ENCODE data around the gene SFTPA1.
"Not testable (repeated sequence)": the region's sequence is repeated elsewhere in the genome, so short reads cannot be mapped to it uniquely, and the experiment has no call there.

The SFTPA1 gene

DNA sequence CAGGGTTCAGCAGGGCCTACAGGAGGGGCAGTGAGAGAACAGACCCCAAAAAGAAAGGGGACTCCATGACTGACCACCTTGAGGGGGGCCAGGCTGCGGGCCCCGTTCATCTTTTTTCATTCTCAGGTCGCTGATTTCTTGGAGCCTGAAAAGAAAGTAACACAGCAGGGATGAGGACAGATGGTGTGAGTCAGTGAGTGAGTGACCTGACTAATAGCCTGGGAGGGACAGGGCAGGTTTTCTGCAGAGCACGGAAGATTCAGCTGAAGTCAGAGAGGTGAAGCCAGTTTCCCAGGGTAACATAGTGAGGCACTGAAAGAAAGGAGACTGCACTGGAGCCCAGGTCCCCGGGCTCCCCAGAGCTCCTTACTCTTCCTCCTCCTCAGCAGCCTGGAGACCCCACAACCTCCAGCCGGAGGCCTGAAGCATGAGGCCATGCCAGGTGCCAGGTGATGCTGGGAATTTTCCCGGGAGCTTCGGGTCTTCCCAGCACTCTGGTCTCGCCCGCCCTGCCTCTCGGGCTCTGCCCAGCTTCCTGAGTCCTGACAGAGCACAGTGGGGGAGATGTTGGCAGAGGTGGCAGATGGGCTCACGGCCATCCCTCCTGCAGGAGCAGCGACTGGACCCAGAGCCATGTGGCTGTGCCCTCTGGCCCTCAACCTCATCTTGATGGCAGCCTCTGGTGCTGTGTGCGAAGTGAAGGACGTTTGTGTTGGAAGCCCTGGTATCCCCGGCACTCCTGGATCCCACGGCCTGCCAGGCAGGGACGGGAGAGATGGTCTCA lies 646 bp downstream of the SFTPA1 start:
- DNase-seq, result not testable (repeated sequence)

DNA sequence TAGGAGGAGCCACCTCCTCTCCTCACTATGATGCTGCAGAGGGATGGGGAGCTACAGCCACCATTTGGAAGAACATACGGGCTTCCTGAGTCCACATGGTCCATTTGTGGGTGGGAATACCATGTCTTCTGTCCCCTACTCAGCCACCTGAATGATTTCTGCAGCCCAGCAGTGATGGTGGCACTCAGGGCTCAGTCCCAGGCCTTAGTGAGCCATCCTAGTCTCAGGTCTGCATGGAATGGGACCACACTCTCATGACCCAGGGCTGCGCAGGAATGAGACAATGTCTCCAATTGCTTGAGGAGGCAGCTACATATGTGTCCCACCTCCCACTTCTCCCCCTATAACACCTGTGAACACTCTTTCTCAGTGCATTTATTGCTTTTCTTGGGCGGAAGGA lies 4.8 kb downstream of the SFTPA1 start:
- DNase-seq, result no peak

DNA sequence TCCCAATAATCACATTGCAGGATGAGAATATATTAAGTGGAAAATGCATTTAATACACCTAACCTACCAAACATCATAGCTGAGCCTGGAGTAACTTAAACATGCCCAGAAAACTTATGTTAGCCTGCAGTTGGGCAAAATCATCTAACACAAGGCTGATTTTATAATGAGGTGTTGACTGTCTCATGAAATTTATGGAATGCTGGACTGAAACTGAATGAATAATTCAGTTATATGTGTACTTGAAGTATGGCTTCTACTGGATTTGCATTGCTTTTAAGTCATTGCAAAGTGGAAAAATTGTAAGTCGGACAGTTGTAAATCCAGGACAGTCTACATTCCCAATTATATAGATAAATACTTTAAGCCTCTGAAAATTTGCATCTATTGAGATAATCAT lies 5.4 kb downstream of the SFTPA1 start:
- no peak for DNase-seq

DNA sequence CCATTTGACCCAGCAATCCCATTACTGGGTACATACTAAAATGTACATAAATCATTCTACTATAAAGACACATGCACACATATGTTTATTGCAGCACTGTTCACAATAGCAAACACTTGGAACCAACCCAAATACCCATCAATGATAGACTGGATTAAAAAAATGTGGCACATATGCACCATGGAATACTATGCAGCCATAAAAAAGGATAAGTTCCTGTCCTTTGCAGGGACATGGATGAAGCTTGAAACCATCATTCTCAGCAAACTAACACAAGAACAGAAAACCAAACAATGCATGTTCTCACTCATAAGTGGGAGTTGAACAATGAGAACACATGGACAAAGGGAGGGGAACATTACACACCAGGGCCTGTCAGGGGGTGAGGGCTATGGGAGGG lies 12.9 kb downstream of the SFTPA1 start:
- DNase-seq, result not testable (repeated sequence)

DNA sequence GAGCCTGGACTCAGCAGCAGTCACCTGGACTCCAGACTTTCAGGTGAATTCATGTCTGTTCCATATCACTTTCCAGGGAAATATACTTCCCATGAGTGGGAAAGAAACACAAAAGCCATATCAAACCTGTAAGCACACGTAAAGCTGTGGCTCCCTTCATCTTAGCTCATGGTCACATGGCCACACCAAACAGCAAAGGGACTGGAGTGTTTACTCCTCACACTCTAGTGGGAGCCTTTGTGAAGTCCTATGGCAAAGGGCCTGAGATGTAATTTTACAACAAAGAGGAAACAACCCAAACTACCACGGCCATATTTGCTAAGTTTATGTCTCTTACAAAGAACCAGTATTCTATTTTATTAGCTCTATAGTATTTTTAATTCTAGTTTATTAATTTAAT lies 16.3 kb downstream of the SFTPA1 start:
- no peak for DNase-seq

DNA sequence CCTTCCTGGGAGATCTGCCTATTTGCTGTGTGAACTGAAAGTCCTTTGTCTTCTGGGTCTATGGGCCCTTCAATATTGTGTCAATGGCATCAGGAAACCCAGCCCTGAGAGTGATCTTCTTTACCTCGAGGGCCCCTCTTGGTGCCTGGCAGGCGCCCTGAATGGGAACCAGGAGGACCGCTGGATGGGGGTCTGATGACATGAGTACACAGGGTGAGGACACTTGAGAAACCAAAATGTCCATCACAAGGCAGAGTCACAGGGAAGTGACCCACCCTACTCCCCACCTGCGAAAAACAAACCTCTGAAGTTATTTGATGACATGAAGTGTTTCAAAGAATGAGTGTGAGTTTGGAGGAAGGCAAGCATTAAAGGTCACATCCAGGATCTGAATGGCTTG lies 17.3 kb downstream of the SFTPA1 start:
- DNase-seq, result no peak

DNA sequence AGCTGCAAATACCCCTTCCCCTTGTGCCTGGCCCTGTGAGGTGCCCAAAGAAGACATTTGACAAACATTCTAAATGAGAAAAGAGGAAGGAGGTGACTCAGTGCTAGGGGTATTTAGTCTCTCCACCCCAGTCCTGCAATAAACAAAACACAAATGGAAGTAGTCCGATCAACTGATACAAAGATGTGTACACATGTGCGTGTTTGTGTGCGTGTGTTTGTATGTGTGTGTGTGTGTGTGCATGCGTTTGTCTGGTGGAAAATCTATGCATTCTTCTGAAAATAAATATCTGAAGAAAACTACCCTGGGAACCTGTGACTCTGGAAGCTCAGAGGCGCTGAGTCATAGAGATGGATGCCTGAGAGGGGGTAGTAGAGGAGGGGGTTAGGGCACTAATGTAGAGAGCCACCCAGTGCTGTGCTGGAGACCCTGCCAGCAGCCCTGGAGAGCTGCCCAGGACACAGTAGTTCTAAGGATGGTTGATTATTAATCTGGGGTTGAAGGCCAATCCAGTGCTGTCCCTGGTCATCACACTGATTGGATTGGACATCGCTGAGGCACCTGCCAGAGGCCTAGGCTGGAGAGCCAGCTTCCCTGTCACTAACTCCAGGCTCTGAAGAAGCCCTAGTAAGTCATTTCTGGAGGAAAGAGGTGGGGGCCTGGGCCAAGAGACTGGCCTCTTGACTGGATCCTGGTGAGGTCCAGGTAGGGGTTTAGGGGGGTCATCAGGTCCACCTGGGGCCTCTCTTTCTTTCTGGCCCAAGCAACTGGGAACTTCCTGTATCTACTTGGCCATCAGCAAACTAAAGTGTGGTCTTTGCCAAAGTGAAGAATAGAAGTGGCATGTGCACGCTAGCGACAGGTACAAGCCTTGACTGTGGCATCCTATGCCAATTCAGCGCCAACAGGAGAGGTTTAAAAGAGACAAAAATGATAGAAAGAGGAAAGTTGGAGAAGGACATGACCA lies 18.5 kb downstream of the SFTPA1 start:
- DNase-seq, result no peak

DNA sequence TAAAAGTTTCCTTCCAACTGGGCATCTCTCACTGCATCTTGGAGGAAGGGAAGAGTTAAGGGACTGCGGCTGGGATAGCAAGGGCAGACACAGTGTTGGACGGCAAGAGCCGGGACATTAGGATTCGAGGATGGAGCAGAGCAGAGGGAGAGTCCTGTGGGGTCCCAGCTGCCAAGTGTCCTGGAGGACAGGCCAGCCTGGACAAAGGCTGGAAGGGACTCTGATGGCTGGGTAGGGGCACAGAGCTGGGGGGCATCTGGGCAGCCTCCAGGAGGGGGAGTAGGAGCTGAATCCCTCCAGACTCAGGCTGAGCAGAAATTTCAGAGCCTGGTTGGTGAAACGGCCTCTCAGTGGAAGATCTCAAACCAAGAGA lies 19.2 kb downstream of the SFTPA1 start:
- DNase-seq, result no peak

DNA sequence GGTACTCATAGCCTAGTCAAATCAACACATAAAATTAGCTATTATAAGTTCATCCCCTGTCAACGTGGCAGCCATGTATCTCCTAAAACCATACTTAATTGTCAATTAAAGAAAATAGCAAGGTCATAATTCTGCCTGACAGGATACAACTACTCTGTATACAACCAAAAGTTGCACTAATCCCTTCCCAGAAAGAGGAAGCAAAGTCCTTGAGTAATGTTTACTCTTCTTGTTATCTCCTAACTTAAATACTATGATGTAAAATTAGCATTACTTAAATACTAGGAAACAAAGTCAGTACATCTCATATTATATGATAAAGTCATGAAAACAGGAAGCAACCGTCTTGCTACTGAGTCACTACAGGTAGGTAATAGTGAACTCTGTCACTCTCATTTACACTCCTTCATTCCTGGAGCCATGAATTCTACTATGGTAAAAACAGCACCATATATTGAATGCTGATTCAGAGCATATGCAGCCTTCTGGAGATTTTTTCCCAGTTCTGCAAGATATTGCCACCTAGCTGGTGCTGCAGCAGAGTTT lies 26.0 kb downstream of the SFTPA1 start:
- not testable (repeated sequence) for DNase-seq

DNA sequence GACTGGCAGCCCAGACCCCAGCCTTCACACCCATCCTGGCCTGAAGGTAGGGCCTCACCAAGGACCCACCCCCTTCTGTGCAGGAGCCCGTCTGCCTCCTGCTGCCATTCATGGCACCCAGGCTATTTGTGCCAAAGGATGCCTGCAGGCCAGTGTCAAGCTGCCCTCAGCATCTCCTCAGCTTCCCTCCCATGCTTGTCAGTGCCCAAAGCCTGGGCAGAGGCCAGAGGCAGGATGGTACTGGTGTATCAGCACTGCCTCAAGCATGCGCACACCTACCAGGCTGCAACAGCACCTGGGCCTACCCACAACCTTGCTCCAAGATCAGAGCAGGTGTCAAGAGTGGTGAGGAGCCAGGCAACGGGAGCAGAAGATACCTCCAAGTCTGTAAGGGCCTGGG lies 27.6 kb downstream of the SFTPA1 start:
- DNase-seq, result no peak

DNA sequence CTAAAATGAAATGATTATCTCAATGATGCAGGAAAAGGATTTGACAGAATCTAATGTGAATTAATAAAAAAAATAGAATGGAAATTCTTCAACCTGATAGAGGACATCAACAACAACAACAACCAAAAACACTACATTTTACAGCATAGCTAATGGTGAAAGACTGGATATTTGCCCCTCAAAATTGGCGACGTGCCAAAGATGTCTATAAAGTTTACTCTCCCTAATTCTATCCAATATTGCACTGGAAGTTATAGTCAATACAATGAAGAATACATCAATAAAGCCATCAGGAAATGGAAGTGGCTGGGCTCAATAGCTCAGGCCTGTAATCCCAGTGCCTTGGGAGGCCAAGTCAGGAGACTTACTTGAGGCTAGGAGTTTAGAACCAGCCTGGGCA lies 42.0 kb downstream of the SFTPA1 start:
- DNase-seq, result not testable (repeated sequence)

DNA sequence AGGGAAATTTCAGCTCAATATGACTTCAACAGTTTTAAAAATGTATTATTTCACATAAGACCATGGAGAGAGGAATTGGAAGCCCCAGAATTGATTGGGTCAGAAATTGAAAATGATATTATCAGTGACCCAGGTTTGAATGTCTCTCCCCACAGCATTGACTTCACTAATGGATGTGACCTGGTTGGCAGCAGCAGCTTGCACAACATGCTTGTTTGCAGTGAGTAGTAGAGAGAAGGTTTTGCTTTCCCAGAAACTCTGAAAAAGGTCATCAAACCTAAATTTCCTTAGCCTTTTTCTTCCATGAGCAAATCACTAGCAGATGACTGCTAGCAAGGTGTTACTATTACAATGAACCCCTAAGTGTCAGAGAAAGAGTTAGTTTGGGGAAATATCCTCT lies 52.5 kb downstream of the SFTPA1 start:
- not testable (repeated sequence) for DNase-seq

DNA sequence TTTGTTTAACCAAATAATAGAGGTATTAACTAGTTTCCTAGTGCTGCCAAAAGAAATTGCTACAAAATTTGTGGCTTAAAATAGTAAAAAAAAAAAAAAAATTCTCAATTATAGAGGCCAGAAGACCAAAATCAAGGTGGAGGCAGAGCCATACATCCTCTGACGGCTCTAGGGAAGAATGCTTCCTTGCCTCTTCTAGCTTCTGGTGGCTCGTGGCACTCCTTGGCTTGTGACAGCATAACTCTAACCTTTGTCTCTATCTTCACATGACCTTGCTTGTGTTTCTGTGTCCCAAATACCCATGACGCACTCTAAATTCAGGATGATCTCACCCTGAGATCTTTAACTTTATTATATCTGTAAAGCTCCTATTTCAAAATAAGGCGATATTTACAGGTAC lies 53.9 kb downstream of the SFTPA1 start:
- not testable (repeated sequence) for DNase-seq

All from CD4-positive, alpha-beta T cell treated with Interleukin-15 for 1 hour (primary cell).